T-helper 17 cell (primary cell): ENCODE measurements around the gene TSHR. TPM values are rescaled to one million over a fixed set of nuclear protein-coding genes. Genes with fewer than 3 reads are reported as not detected.
A peak's percentile ranks its signal among the peaks of the same experiment; 100 is the strongest.
"Not testable (repeated sequence)": the region's sequence is repeated elsewhere in the genome, so short reads cannot be mapped to it uniquely, and the experiment has no call there.

Experiments used
- ATAC-seq: fragments of 150-1000 bp; cut with Tn5 transposase; 2 replicates; pipeline ENCODE4 v1.10.0; 2021; ENCODE audit warnings: mild to moderate bottlenecking, moderate library complexity
- DNase-seq, 3 donors: peaks; one replicate each; pipeline versions ENCODE4 v3.0.0 to v3.0.0-alpha.2; 2020 to 2021
- H3K9me3 ChIP-seq: one replicate; pipeline ENCODE4 v1.7.0; 2013; ENCODE audit warnings: low read length, mild to moderate bottlenecking; ENCODE audit not compliant: control insufficient read depth, poor library complexity, severe bottlenecking
- H3K27ac Mint-ChIP-seq: one replicate; pipeline ENCODE4 v1.8.0; 2022; ENCODE audit warnings: mild to moderate bottlenecking, moderate library complexity, mixed read lengths
- H3K27me3 Mint-ChIP-seq: one replicate; pipeline ENCODE4 v1.8.0; 2022; ENCODE audit warnings: mixed read lengths
- H3K36me3 Mint-ChIP-seq: one replicate; pipeline ENCODE4 v1.8.0; 2022; ENCODE audit warnings: low read depth, mixed read lengths
- H3K4me1 Mint-ChIP-seq: one replicate; pipeline ENCODE4 v1.8.0; 2022; ENCODE audit warnings: mild to moderate bottlenecking, mixed read lengths
- H3K4me3 Mint-ChIP-seq: one replicate; pipeline ENCODE4 v1.8.0; 2022; ENCODE audit warnings: mild to moderate bottlenecking, moderate library complexity, mixed read lengths
- total RNA-seq, 4 donors: library from RNA in 2 of 4; stranded (reverse) in 2 of 4; gene quantifications; one replicate each; pipeline ENCODE4 v1.2.3 and lab custom pipeline; 2022 to 2026

The TSHR gene
- total RNA-seq (under 1 TPM; 0.13 to 0.50 TPM), total RNA-seq (lab: John Stamatoyannopoulos, UW) (0.35 to 1.3 reads per million in 2 donors)

- Mint-ChIP-seq H3K4me3 (peak within 1 kb of the TSS; percentile 95), H3K4me1 (peaks cover 35% of the 10 kb centered on the region), H3K27me3 (peaks cover 5% of the 10 kb centered on the region), H3K27ac (peak within 1 kb of the TSS; percentile 91), H3K36me3 (peaks cover 2% of the 10 kb centered on the region)
- ATAC-seq (no peak), DNase-seq (no peak)
- no peaks in the 10 kb centered on the region for H3K9me3 ChIP-seq
Measured at GRCh38 chr14:80955416-80955941, at the start of gene TSHR. Gene TSHR, plus strand, starts transcription at chr14:80955621. Its CDS starts 60 bp downstream, at chr14:80955681.

- Mint-ChIP-seq H3K27me3 (no peaks in the 10 kb centered on the region), H3K4me1 (peaks cover 4% of the 10 kb centered on the region), H3K27ac (no peak overlapping the region), H3K36me3 (peaks cover 6% of the 10 kb centered on the region), H3K4me3 (no peak overlapping the region)
- ATAC-seq (no peak), DNase-seq (no peak)
- H3K9me3 ChIP-seq, result no peaks in the 10 kb centered on the region
Measured at GRCh38 chr14:80906336-80906735, 49.1 kb upstream of the TSHR start.

- H3K27me3 Mint-ChIP-seq, result no peaks in the 10 kb centered on the region
- H3K9me3 ChIP-seq, result no peaks in the 10 kb centered on the region
- no peak overlapping the region for H3K4me3 Mint-ChIP-seq
- H3K27ac Mint-ChIP-seq, result no peak overlapping the region
- peaks cover 6% of the 10 kb centered on the region for H3K36me3 Mint-ChIP-seq
- ATAC-seq (no peak), DNase-seq (no peak)
- H3K4me1 Mint-ChIP-seq, result peaks cover 4% of the 10 kb centered on the region
Measured at GRCh38 chr14:80906946-80907345, 48.5 kb upstream of the TSHR start.

- not testable (repeated sequence) for H3K4me3 Mint-ChIP-seq, ATAC-seq, H3K36me3 Mint-ChIP-seq, H3K4me1 Mint-ChIP-seq, H3K27ac Mint-ChIP-seq, DNase-seq, H3K9me3 ChIP-seq, H3K27me3 Mint-ChIP-seq
Measured at GRCh38 chr14:80912013-80912412, 43.4 kb upstream of the TSHR start.

GRCh38 chr14:80919622-80920021, 35.8 kb upstream of the TSHR start:
- peaks cover 10% of the 10 kb centered on the region for H3K36me3 Mint-ChIP-seq
- no peak for ATAC-seq
- no peak overlapping the region for H3K27ac Mint-ChIP-seq
- peaks cover 6% of the 10 kb centered on the region for H3K4me1 Mint-ChIP-seq
- DNase-seq, result no peak
- H3K4me3 Mint-ChIP-seq, result no peak overlapping the region
- H3K9me3 ChIP-seq, result no peaks in the 10 kb centered on the region
- H3K27me3 Mint-ChIP-seq, result no peaks in the 10 kb centered on the region

GRCh38 chr14:80923368-80923767, 32.1 kb upstream of the TSHR start:
- no peak overlapping the region for H3K27ac Mint-ChIP-seq
- H3K27me3 Mint-ChIP-seq, result no peaks in the 10 kb centered on the region
- no peak for ATAC-seq
- peaks cover 12% of the 10 kb centered on the region for H3K4me1 Mint-ChIP-seq
- H3K36me3 Mint-ChIP-seq, result peaks cover 4% of the 10 kb centered on the region
- H3K9me3 ChIP-seq, result no peaks in the 10 kb centered on the region
- no peak overlapping the region for H3K4me3 Mint-ChIP-seq
- DNase-seq, result no peak

- no peak for ATAC-seq
- DNase-seq, result no peak
- H3K9me3 ChIP-seq, result no peaks in the 10 kb centered on the region
- H3K4me1 Mint-ChIP-seq, result peaks cover 8% of the 10 kb centered on the region
- no peak overlapping the region for H3K4me3 Mint-ChIP-seq
- no peaks in the 10 kb centered on the region for H3K27me3 Mint-ChIP-seq
- H3K36me3 Mint-ChIP-seq, result peaks cover 4% of the 10 kb centered on the region
- no peak overlapping the region for H3K27ac Mint-ChIP-seq
Measured at GRCh38 chr14:80924365-80925103, 30.9 kb upstream of the TSHR start.

GRCh38 chr14:80926397-80927082, 28.9 kb upstream of the TSHR start:
- no peak for DNase-seq
- Mint-ChIP-seq H3K4me1 (peaks cover 25% of the 10 kb centered on the region), H3K27ac (no peak overlapping the region), H3K27me3 (no peaks in the 10 kb centered on the region), H3K36me3 (peaks cover 4% of the 10 kb centered on the region), H3K4me3 (no peak overlapping the region)
- no peak for ATAC-seq
- no peaks in the 10 kb centered on the region for H3K9me3 ChIP-seq

- no peak for ATAC-seq
- Mint-ChIP-seq H3K4me1 (peaks cover 30% of the 10 kb centered on the region), H3K36me3 (peaks cover 4% of the 10 kb centered on the region), H3K4me3 (no peak overlapping the region), H3K27me3 (no peaks in the 10 kb centered on the region), H3K27ac (peak overlapping the region; percentile 68)
- DNase-seq, result no peak
- no peaks in the 10 kb centered on the region for H3K9me3 ChIP-seq
Measured at GRCh38 chr14:80927083-80927989, 28.1 kb upstream of the TSHR start.

- peaks cover 36% of the 10 kb centered on the region for H3K4me1 Mint-ChIP-seq
- no peaks in the 10 kb centered on the region for H3K27me3 Mint-ChIP-seq
- H3K4me3 Mint-ChIP-seq, result peak overlapping the region; percentile 71
- no peaks in the 10 kb centered on the region for H3K9me3 ChIP-seq
- DNase-seq, result no peak
- peaks cover 2% of the 10 kb centered on the region for H3K36me3 Mint-ChIP-seq
- ATAC-seq, result no peak
- peak overlapping the region; percentile 93 for H3K27ac Mint-ChIP-seq
Measured at GRCh38 chr14:80930095-80930494, 25.3 kb upstream of the TSHR start.

GRCh38 chr14:80930836-80931389, 24.5 kb upstream of the TSHR start:
- H3K27ac Mint-ChIP-seq, result peak overlapping the region; percentile 93
- ATAC-seq, result peak; percentile 91
- no peaks in the 10 kb centered on the region for H3K27me3 Mint-ChIP-seq
- H3K4me1 Mint-ChIP-seq, result peaks cover 33% of the 10 kb centered on the region
- H3K36me3 Mint-ChIP-seq, result peaks cover 2% of the 10 kb centered on the region
- H3K9me3 ChIP-seq, result no peaks in the 10 kb centered on the region
- H3K4me3 Mint-ChIP-seq, result peak overlapping the region; percentile 71
- DNase-seq, result peak in 2 of 3 donors; percentile 15 to 20

GRCh38 chr14:80933282-80933681, 22.1 kb upstream of the TSHR start:
- Mint-ChIP-seq H3K4me3 (no peak overlapping the region), H3K36me3 (no peaks in the 10 kb centered on the region), H3K27me3 (no peaks in the 10 kb centered on the region), H3K4me1 (peaks cover 36% of the 10 kb centered on the region), H3K27ac (peak overlapping the region; percentile 63)
- no peaks in the 10 kb centered on the region for H3K9me3 ChIP-seq
- ATAC-seq (no peak), DNase-seq (no peak)
